ENCODE results near the gene AMACR.

Gene AMACR

DNA sequence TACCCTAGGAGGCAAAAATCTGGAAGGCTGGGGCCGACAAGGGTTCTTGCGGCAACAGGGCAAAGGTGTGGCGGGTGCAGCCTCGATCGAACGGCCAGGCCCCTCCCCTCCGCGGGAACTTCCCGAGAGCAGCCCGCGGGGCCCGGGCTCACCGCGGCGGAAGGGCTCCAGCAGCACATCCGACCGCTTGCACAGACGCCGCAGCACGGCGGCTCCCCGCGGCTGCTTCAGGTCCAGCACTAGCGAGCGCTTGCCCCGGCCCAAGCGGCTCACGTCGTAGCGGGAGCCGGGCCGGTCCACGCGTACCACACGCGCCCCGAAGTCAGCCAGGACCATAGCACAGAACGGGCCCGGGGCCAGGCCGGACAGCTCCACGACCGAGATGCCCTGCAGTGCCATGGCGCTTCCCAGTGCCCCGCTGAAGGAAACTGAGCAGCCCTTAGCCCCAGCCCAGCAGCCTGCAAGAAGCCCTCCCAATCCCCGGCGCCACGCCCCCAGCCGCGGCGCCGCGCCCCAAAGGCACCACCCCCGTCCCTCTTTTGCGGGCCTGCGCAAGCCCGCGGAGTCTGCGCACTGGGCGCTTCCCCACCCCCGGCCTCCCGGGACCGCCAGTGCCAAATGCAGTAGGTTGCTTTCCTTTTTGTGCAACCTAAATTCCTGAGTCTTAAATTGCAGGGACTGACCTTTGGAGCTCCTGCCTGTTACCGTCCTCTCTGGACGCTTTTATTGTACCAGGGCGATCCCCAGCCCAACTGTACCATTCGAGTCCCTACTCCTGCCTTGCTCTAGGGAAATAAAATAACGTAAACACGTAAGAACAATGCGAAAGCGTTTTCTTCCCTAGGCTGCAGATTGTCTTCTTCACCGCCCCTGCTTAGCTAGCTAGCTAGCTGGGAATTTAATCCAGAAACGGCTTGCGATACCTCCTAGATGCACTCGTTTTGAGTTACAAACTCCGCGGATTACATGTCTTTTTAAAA is at the start of gene AMACR:
AMACR (minus strand) TSS at position 430 of the 980 bp plus-strand sequence; CDS start at position 399, 31 bp downstream.
- peak; percentile 96 for DNase-seq

- DNase-seq: no peak
Observed at GRCh38 chr5:34057569-34057968, 49.7 kb upstream of the AMACR start.

GRCh38 chr5:34057118-34057517 is 49.3 kb upstream of the AMACR start:
- DNase-seq: no peak

DNA sequence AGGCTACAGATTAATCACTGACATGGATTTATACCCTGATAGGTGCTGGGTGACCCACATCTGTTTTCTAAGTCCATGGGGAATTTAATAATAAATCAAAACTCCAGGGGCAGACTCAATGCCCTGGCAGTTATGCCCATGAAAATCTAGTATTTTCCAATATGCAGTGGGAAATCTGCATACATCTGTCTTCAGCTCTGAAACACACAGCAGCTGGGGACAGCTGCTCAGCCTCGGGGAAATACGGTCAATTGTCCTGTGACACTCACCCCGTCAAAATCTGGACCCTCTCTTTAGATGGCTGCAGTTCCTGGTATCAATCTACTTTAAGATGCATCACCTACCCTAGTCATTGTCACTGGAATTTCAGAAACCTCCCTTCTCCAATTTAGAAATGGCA is 47.8 kb upstream of the AMACR start:
- no peak for DNase-seq

DNA sequence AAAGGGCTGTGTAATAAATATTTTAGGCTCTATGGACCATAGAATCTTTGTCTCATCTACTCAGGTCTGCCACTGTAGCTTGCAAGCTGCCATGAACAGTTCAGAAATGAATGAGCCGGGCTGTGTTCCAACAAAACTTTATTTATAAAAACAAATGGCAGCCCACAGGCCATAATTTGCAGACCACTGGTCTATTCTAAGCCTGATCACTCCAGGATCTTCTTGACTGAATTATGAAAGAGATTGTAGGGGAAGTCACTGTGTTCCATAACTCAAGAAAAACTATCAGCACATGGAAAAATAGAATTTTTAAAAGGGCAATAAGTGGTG is 46.5 kb upstream of the AMACR start:
- DNase-seq: no peak

- DNase-seq: no peak
Observed at GRCh38 chr5:34053571-34054399, 45.9 kb upstream of the AMACR start.

GRCh38 chr5:34053133-34053532 is 45.3 kb upstream of the AMACR start:
- no peak for DNase-seq

DNA sequence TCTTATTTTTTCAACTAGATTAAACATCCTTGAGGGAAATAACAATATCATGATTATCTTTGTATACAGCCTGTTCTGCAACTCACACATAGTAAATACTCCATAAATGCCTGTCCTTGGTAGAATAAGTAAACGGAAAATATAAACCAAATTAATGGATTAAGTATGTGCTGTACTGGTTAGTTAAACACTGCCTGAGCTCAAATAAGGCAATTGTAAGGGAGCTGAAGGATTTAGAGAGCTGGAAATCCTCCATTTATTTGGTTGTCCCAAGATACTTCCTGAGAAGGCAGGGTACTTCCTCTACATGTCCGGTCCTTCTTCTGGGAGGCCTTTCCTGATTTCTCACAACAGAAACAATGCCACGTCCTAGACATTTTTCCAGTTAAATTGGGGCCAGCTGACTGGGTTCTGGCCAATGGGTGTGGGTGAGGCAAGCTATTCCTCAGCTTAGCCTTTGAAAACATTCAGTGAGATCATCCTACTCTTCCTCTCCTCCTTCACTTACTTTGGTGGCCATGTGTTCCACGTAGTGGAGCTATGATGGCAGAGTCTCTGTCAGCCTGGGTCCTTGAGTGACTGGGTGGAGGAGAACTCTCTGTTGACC is 43.6 kb upstream of the AMACR start:
- no peak for DNase-seq

GRCh38 chr5:34047774-34048572 is 40.1 kb upstream of the AMACR start:
- no peak for DNase-seq

- no peak for DNase-seq
Observed at GRCh38 chr5:34047143-34047542, 39.3 kb upstream of the AMACR start.

- DNase-seq: no peak
Observed at GRCh38 chr5:34045996-34046395, 38.1 kb upstream of the AMACR start.

DNA sequence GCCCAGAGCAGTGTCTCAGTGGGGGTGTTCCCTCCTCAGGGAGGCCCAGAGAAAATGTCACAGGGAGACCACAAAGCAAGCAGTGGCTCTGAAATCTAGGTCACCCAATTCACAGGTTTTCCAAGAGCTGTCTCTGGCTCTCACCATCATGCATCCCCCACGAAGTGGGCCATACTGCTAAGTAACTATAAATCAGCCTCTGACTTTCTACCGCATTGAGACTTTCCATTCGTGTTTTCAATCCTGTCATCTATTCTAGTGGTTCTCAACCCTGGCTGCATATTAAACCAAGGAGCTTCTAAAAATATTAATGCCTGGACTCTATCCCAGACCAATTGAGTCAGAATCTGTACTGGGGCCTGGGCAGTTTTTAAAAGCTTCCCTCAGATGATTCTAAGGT is 37.2 kb upstream of the AMACR start:
- DNase-seq: no peak

- no peak for DNase-seq
Observed at GRCh38 chr5:34043099-34043876, 35.4 kb upstream of the AMACR start, which contains the start of gene C1QTNF3. Gene C1QTNF3 (minus strand): TSS chr5:34043213. CDS start chr5:34043125, 88 bp downstream.

DNA sequence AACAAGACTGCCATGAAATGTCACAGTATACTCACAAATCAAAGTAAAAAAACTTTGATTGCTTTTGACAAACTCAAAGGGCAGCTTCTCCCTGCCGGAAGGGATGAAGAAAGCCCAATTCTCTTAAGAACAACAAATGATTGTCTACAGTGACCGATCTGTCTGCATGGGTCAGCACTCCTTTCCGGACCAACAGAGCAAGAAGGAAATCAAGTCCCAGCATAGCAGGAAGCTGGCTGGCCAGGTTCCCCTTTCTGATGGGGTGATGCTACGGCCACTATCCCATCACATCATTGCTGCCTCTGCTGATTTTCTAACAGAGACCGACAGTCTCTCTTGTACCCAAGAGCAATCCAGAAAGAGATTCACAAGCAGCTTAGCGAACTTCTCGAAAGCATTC is 34.5 kb upstream of the AMACR start:
- no peak for DNase-seq

- no peak for DNase-seq
Observed at GRCh38 chr5:34041247-34041972, 33.6 kb upstream of the AMACR start.

GRCh38 chr5:34040472-34040871 is 32.6 kb upstream of the AMACR start:
- no peak for DNase-seq

DNA sequence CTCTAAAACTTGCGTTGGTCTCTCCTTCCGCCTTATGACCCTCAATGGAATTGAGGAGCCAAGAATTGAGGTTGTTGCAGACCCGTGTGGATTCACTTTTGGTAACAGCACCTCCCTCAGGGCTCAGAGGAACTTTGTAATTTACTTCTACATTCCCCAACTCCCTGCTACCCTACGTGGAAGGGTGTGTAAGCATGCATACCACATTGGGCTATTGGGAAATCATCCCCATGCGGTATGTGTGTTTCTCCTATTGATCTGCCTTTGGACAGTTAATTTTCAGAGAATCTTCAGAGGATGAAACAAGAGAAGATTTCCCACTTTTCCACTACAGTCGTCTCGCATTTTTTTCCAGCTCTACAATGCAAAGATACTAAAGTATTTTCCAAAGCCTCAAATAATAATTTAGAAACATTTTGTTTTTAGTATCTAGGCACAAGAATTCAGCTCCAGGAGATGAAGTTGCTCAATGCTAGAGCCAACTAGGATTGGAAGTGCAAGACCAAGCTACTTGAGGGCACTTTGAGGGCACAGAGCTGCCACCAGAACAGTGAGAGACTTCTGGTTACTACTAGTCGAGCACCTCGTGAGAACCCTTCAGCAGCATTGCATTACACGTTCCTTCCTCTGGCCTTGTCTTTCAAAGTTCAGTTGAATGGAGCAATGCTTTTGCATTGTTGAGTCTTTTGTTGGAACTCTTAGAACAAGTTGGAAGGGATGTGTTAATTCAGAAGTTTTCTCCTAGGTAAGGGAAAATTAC is 31.7 kb upstream of the AMACR start:
- no peak for DNase-seq

DNA sequence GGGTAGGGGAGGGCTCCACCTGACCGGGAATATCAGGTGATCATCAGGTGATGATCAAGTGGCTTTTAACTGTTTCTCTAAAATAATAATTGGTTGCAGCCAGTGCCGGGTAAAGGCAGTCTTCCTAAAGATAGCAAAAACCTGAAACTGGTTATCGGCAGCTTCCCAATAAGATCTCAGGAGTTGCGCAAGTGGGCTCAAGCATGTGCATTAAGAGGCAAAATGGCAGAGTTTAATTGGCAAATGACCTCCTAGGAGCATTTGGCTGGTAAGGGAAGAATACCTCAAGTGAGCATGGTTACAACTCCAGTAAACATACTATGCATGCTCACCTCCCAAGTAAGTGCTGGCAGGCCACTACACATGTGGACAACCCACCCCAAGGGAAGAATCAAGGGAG is 31.0 kb upstream of the AMACR start:
- DNase-seq: no peak

- DNase-seq: no peak
Observed at GRCh38 chr5:34038390-34038789, 30.5 kb upstream of the AMACR start.

GRCh38 chr5:34037726-34038125 is 29.9 kb upstream of the AMACR start:
- DNase-seq: no peak
